ENCODE data around the gene PGA5.

The PGA5 gene

GRCh38 chr11:61267437-61267841, 26.5 kb downstream of the PGA5 start:
- no peak for DNase-seq (ENCODE audit: low read depth)

- DNase-seq (ENCODE audit: low read depth), result no peak
Observed at GRCh38 chr11:61268588-61269250, 27.7 kb downstream of the PGA5 start.

- no peak for DNase-seq (ENCODE audit: low read depth)
Observed at GRCh38 chr11:61270354-61271076, 29.5 kb downstream of the PGA5 start.

- no peak for DNase-seq (ENCODE audit: low read depth)
Observed at GRCh38 chr11:61272731-61273130, 31.8 kb downstream of the PGA5 start.

- DNase-seq (ENCODE audit: low read depth), result no peak
Observed at GRCh38 chr11:61273178-61274078, 32.5 kb downstream of the PGA5 start.

GRCh38 chr11:61274084-61274483, 33.1 kb downstream of the PGA5 start:
- DNase-seq (ENCODE audit: low read depth), result no peak

- no peak for DNase-seq (ENCODE audit: low read depth)
Observed at GRCh38 chr11:61275191-61275590, 34.2 kb downstream of the PGA5 start.

GRCh38 chr11:61277186-61278000, 36.4 kb downstream of the PGA5 start:
- no peak for DNase-seq (ENCODE audit: low read depth)

- DNase-seq (ENCODE audit: low read depth), result no peak
Observed at GRCh38 chr11:61278001-61278470, 37.1 kb downstream of the PGA5 start.

- DNase-seq (ENCODE audit: low read depth), result no peak
Observed at GRCh38 chr11:61279934-61280659, 39.1 kb downstream of the PGA5 start.

- no peak for DNase-seq (ENCODE audit: low read depth)
Observed at GRCh38 chr11:61280883-61281580, 40.1 kb downstream of the PGA5 start.

- no peak for DNase-seq (ENCODE audit: low read depth)
Observed at GRCh38 chr11:61281581-61282250, 40.7 kb downstream of the PGA5 start.

GRCh38 chr11:61283613-61284012, 42.6 kb downstream of the PGA5 start:
- DNase-seq (ENCODE audit: low read depth), result no peak

GRCh38 chr11:61287338-61287977, 46.5 kb downstream of the PGA5 start:
- no peak for DNase-seq (ENCODE audit: low read depth)

- no peak for DNase-seq (ENCODE audit: low read depth)
Observed at GRCh38 chr11:61290905-61291690, 50.1 kb downstream of the PGA5 start.

- no peak for DNase-seq (ENCODE audit: low read depth)
Observed at GRCh38 chr11:61292356-61292755, 51.4 kb downstream of the PGA5 start.

- peak; percentile 42 for DNase-seq (ENCODE audit: low read depth)
Observed at GRCh38 chr11:61293867-61294716, 53.1 kb downstream of the PGA5 start.
